ENCODE data around the gene PAK6.
A peak's percentile ranks its signal among the peaks of the same experiment; 100 is the strongest.

The PAK6 gene

DNA sequence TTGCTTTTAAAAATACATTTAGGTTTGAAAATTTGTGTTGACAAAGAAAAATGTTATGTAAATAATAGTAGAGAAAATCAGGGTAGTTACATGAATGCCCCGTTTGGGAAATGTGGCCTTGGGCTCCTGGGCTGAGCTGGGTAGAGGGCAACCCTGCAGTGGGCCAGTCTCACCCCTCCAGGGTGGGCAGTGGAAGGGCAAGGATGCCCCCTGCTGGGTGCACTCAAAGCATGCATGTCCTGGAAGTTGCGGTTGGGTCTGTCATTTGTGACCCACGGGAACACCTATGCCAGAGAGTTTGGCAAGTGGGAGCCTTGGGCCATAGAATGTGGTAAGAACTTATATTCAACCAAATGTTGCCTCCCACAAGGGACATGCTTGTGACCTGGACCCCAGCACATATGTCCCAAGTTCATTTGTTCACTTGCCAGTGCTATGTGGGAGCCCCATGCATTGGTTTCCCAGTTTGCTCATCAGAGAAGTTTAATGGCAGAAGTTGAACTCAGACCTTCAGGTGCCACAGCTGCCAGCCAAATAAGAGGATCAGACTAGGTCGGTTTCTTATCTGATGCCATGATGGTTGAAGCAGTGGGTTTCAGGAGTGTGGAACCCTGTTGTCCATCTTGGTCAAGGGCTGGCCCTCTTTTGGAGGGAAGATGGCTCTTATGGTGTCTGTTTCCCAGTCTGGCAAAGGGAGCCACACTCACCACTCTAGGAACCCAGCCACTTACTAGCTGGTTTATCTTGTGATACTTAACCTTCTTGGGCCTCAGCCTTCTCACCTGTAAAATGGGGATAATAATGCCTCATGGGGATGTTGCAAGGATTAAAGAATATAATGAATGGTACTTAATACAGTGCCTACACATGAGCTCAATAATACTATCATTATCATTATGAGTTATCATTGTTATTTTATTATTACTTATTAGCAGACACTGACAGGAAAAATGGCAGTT lies 71.4 kb downstream of the PAK6 start:
- no peaks in the 10 kb centered on the region for H3K36me3 ChIP-seq
- H3K4me1 ChIP-seq = no peaks in the 10 kb centered on the region
- no peaks in the 10 kb centered on the region for H3K27me3 ChIP-seq
- TF ChIP-seq, protein P1, sequence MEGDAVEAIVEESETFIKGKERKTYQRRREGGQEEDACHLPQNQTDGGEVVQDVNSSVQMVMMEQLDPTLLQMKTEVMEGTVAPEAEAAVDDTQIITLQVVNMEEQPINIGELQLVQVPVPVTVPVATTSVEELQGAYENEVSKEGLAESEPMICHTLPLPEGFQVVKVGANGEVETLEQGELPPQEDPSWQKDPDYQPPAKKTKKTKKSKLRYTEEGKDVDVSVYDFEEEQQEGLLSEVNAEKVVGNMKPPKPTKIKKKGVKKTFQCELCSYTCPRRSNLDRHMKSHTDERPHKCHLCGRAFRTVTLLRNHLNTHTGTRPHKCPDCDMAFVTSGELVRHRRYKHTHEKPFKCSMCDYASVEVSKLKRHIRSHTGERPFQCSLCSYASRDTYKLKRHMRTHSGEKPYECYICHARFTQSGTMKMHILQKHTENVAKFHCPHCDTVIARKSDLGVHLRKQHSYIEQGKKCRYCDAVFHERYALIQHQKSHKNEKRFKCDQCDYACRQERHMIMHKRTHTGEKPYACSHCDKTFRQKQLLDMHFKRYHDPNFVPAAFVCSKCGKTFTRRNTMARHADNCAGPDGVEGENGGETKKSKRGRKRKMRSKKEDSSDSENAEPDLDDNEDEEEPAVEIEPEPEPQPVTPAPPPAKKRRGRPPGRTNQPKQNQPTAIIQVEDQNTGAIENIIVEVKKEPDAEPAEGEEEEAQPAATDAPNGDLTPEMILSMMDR (IDR thresholded peaks at IDR 0.05; ENCODE audit: low read depth, low read length) = peak; percentile 98
- peak; percentile 86 for DNase-seq
- H3K9me3 ChIP-seq = no peaks in the 10 kb centered on the region
- H3K4me3 ChIP-seq (ENCODE audit: low read depth, low read length) = no peak overlapping the region

DNA sequence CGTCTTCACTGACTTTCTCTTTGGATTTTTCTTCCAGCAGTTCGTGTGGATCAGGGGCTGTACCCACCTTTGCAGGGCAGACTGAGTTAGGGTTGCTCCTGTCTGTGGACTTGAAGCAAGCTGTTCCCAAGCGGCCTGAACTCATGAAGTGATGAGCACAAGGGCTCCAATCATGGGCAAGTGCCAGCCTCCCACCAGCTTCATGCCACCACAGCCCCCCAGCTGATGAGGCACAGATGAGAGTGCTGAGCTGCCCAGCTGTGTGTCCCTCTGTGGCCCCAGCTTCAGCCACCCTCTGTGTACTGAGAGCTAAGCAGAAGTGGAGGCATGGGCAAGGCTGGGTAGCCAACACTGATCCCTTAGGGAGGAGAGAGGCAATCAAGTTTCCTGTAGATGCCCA lies 72.1 kb downstream of the PAK6 start:
- TF ChIP-seq, protein P1 (IDR thresholded peaks at IDR 0.05; ENCODE audit: low read depth, low read length) = no peak
- Histone ChIP-seq H3K9me3 (no peaks in the 10 kb centered on the region), H3K4me1 (no peaks in the 10 kb centered on the region), H3K4me3 (ENCODE audit: low read depth, low read length) (no peak overlapping the region), H3K27me3 (no peaks in the 10 kb centered on the region), H3K36me3 (no peaks in the 10 kb centered on the region)
- no peak for DNase-seq

DNA sequence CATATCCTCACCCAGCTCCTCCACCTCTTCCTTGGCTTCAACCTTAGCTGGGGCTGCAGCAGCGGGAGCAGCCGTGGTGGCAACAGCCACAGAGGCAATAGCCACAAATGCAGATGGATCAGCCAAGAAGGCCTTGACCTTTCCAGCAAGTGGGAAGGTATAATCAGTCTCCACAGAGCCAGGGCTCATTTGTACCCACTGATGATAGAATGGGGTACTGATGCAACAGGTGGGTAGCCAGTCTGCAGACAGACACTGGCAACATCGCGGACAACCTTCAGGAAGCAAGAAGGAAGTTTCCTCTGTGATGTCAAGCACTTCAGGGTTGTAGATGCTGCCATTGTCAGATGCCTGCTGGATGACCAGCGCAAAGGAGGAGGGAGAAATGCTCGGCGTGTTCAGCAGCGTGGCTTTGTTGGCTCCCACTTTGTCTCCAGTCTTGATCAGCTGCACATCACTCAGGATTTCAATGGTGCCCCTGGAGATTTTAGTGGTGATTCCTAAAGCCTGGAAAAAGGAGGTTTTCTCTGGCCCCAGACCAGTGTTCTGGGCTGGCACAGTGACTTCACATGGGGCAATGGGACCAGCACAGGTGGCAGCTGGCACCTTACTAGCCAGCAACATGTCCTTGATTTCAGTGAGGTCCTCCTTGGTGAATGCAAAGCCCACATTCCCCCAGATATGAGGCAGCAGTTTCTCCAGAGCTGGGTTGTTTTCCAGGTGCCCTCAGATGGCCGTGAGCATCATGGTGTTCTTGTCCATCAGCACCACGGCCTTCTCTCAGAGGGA lies 73.7 kb downstream of the PAK6 start:
- Histone ChIP-seq H3K9me3 (no peaks in the 10 kb centered on the region), H3K4me3 (ENCODE audit: low read depth, low read length) (no peak overlapping the region), H3K27me3 (no peaks in the 10 kb centered on the region), H3K36me3 (no peaks in the 10 kb centered on the region), H3K4me1 (no peaks in the 10 kb centered on the region)
- TF ChIP-seq, protein P1 (IDR thresholded peaks at IDR 0.05; ENCODE audit: low read depth, low read length) = no peak
- DNase-seq = no peak

DNA sequence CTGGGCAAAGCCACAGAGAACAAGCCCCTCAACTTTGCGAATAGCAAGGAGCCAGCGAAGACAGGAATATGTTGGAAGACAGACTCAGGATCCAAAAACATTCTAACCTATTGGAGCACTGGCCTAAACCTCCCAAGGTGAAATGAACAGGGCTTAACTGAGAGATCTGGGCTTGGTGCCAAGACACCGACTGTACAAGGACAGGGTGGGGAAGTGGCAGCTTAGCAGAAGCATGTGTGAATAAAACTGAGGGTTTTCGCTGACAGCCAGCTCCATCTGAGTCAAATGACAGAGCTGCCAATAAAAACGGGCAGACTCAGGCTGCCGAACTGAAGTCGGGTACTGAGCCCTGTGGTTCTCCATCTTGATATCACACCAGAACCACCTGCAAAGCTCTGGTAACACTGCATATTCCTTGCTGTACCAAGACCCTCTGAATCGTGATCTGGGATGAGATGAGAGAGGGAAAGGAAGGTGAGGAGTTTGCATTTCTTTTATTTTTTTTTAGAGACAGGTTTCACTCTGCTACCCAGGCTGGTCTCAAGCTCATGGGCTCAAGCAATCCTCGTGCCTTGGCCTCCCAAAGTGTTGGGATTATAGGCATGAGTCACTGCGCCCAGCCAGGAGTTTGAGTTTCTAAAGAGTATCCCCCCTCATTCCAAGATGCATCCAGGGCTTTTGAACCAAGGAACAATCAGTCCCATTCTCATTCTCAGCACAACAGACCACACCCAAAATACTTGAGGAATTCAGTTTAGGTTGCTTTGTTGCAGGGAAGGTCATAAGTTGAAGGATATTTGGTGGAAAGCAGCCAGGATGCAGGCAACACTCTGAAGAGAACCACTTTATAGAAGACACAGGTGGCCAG lies 74.9 kb downstream of the PAK6 start:
- no peaks in the 10 kb centered on the region for H3K27me3 ChIP-seq

DNA sequence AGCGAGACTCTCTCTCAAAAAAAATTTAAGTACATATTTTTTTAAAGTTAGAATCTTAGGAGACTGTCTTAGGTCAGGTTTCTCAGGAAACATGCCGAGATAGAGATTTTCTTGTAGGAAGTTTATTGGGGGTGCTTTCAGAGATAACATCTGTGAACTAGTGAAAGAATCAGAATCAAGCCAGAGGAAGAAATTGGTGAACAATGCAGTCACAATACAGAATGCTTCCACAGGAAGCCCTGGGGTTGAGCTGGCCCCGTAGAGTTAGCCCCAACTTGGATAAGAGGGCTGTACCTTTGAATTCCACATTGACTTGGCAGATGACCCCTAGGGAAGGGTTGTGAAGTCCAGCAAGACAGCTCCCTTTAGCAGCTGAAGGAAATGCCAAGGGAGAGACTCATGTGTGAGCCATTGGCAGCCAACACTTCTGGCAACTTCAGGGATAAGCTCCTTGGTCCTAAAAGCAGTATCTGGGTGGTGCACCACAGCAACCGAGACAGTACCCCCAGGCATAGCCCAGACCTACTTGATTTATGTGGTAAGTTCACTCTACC lies 75.9 kb downstream of the PAK6 start:
- TF ChIP-seq, protein P1 (IDR thresholded peaks at IDR 0.05; ENCODE audit: low read depth, low read length) = no peak

More for the DNA sequence above, 74.9 kb downstream of the PAK6 start:
- no peaks in the 10 kb centered on the region for H3K36me3 ChIP-seq
- H3K9me3 ChIP-seq = no peaks in the 10 kb centered on the region
- peak; percentile 53 for DNase-seq
- H3K4me1 ChIP-seq = no peaks in the 10 kb centered on the region
- H3K4me3 ChIP-seq (ENCODE audit: low read depth, low read length) = no peak overlapping the region
- TF ChIP-seq, protein P1 (IDR thresholded peaks at IDR 0.05; ENCODE audit: low read depth, low read length) = no peak

More for the DNA sequence above, 75.9 kb downstream of the PAK6 start:
- DNase-seq = no peak
- no peaks in the 10 kb centered on the region for H3K36me3 ChIP-seq
- no peaks in the 10 kb centered on the region for H3K27me3 ChIP-seq
- H3K9me3 ChIP-seq = no peaks in the 10 kb centered on the region
- H3K4me3 ChIP-seq (ENCODE audit: low read depth, low read length) = no peak overlapping the region
- H3K4me1 ChIP-seq = no peaks in the 10 kb centered on the region
